MM.1S (cell line): Measurements from ENCODE around the gene IDH1.

Experiments
- CTCF ChIP-seq: fragments of 300-600 bp; sonication (generic); IDR thresholded peaks from 2 replicates; pipeline ENCODE4 v1.5.1; 2016; ENCODE audit warnings: antibody characterized with exemption, low read length, mixed read lengths
- EZH2 ChIP-seq: fragments of 300-600 bp; sonication (generic); optimal IDR thresholded peaks from 2 replicates; pipeline ENCODE3; 2017; ENCODE audit warnings: low read depth, mild to moderate bottlenecking, antibody characterized with exemption, low read length, mixed read lengths
- EZH2phosphoT487 ChIP-seq: fragments of 300-600 bp; sonication (generic); IDR thresholded peaks from 2 replicates; pipeline ENCODE4 v1.6.1; 2018; ENCODE audit warnings: antibody characterized with exemption, low read length

- TF ChIP-seq CTCF (no peak), EZH2 (no peak), EZH2phosphoT487 (no peak)
These were observed 9.1 kb downstream of the IDH1 start for GRCh38 chr2:208245746-208246145.
